Measurements from ENCODE around the gene MXI1.
"Not testable (repeated sequence)": the region's sequence is repeated elsewhere in the genome, so short reads cannot be mapped to it uniquely, and the experiment has no call there.

The MXI1 gene

GRCh38 chr10:110176141-110177030 is 31.0 kb upstream of the MXI1 start:
- Histone ChIP-seq H3K27me3 (no peaks in the 10 kb centered on the region), H3K9me3 (no peaks in the 10 kb centered on the region), H3K4me3 (ENCODE audit: low read depth, low read length) (no peak overlapping the region), H3K4me1 (no peaks in the 10 kb centered on the region), H3K36me3 (no peaks in the 10 kb centered on the region)
- no peak for DNase-seq
- no peak for TF ChIP-seq CTCF (IDR thresholded peaks at IDR 0.05; ENCODE audit: low read depth, low read length)

- no peak for DNase-seq
- H3K4me3 ChIP-seq (ENCODE audit: low read depth, low read length): no peak overlapping the region
- no peaks in the 10 kb centered on the region for H3K36me3 ChIP-seq
- no peak for TF ChIP-seq CTCF (IDR thresholded peaks at IDR 0.05; ENCODE audit: low read depth, low read length)
- H3K9me3 ChIP-seq: no peaks in the 10 kb centered on the region
- H3K4me1 ChIP-seq: no peaks in the 10 kb centered on the region
- H3K27me3 ChIP-seq: no peaks in the 10 kb centered on the region
Observed at GRCh38 chr10:110179220-110179619, 28.2 kb upstream of the MXI1 start.

GRCh38 chr10:110181451-110181850 is 26.0 kb upstream of the MXI1 start:
- Histone ChIP-seq H3K36me3 (no peaks in the 10 kb centered on the region), H3K4me3 (ENCODE audit: low read depth, low read length) (no peak overlapping the region), H3K9me3 (no peaks in the 10 kb centered on the region), H3K4me1 (no peaks in the 10 kb centered on the region), H3K27me3 (no peaks in the 10 kb centered on the region)
- DNase-seq: no peak
- no peak for TF ChIP-seq CTCF (IDR thresholded peaks at IDR 0.05; ENCODE audit: low read depth, low read length)

DNA sequence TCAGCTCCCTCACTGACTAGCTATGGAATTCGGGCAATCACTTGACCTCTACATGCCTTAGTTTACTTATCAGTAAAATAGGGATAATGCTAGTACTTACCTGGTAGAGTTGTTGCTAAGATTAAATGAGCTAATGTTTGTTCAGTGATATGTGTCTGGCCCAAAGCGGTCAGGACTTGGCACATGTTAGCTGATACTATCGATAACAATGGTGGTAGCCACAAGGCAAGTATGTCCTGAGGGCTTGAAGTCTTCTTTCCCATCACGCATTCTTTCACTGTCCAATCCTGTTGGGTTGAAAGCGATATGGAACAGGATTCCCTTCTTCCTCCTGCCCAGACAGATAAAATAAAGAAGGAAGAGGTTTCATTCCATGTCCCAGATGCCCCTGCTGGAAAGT is 25.5 kb upstream of the MXI1 start:
- no peaks in the 10 kb centered on the region for H3K9me3 ChIP-seq

GRCh38 chr10:110184398-110184797 is 23.0 kb upstream of the MXI1 start:
- no peak for DNase-seq
- Histone ChIP-seq H3K9me3 (no peaks in the 10 kb centered on the region), H3K27me3 (no peaks in the 10 kb centered on the region), H3K4me1 (no peaks in the 10 kb centered on the region), H3K4me3 (ENCODE audit: low read depth, low read length) (no peak overlapping the region), H3K36me3 (no peaks in the 10 kb centered on the region)
- no peak for TF ChIP-seq CTCF (IDR thresholded peaks at IDR 0.05; ENCODE audit: low read depth, low read length)

More for the DNA sequence above, 25.5 kb upstream of the MXI1 start:
- no peaks in the 10 kb centered on the region for H3K4me1 ChIP-seq
- H3K27me3 ChIP-seq: no peaks in the 10 kb centered on the region
- H3K4me3 ChIP-seq (ENCODE audit: low read depth, low read length): no peak overlapping the region
- TF ChIP-seq CTCF (IDR thresholded peaks at IDR 0.05; ENCODE audit: low read depth, low read length): no peak
- no peak for DNase-seq
- no peaks in the 10 kb centered on the region for H3K36me3 ChIP-seq

GRCh38 chr10:110185646-110186182 is 21.7 kb upstream of the MXI1 start:
- not testable (repeated sequence) for H3K9me3 ChIP-seq; H3K4me1 ChIP-seq; H3K36me3 ChIP-seq; H3K27me3 ChIP-seq; DNase-seq; H3K4me3 ChIP-seq (ENCODE audit: low read depth, low read length)

Measured in BE2C (cell line).